Subcutaneous adipose tissue (tissue), 4 donors: ENCODE data around the gene ATOSB. TPM values are rescaled to one million over a fixed set of nuclear protein-coding genes. Genes with fewer than 3 reads are reported as not detected.

Experiments used
- total RNA-seq, 4 donors: library from RNA; depleted of rRNA; stranded (reverse); fragments of >200 nt; gene quantifications; one replicate each; pipeline ENCODE4 v1.1.0, GENCODE V29; 2016
- TF ChIP-seq, protein P1 (sequence below): fragments of 450-650 bp; IDR thresholded peaks from one replicate; pipeline ENCODE4 v1.5.1; 2016; ENCODE audit warnings: low read depth, mild to moderate bottlenecking, control low read depth, antibody characterized with exemption, moderate library complexity

The ATOSB gene
- total RNA-seq, 4 donors from 2014 or later = 7.7 to 23.7 (median 20.4) TPM

DNA sequence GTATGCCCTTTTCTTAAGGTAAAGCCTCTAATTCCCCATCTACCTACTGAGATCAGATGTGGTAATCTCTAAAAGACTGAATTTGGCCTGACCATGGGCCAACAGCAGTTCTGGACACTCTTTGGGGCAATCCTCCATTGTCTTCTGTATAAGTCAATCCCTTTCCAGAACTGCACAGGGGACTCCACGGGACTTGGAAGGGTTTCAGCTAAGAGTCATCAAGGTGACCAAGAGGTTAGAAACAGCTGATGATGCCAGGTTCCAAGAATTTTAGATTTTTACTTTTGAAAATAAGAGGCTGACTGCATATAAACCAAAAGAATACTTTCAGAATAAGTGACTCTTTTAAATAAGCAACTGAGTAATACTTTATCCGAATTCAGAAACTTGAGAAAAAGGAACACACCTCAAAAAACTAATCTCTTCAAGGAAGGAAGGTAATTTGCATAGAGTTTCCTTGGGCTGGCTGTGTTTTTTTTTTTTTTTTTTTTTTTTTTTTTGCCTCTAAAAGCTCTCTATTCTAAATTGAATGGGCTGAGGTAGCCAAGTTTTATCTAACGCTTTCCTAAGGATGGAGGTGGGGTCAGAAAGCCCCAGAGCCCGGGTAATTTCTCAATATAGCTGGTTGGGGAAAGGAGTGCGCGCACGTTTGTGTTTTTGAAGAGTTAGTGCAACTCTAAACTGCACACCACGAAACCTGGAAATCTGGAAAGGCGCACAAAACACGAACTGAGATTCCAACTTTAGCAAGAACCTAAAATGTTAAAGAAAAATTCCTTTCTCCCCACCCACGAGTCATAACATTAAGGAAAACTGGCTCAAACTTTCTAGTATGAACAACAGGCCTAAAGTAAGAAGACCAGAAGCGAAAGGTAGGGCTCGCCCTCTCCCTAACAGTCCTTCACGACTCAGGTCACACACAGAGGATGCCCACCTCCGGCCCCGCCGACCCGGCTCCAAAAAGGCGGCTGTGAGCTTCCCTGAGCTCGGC, 44.5 kb downstream of the ATOSB start:
- TF ChIP-seq, protein P1, sequence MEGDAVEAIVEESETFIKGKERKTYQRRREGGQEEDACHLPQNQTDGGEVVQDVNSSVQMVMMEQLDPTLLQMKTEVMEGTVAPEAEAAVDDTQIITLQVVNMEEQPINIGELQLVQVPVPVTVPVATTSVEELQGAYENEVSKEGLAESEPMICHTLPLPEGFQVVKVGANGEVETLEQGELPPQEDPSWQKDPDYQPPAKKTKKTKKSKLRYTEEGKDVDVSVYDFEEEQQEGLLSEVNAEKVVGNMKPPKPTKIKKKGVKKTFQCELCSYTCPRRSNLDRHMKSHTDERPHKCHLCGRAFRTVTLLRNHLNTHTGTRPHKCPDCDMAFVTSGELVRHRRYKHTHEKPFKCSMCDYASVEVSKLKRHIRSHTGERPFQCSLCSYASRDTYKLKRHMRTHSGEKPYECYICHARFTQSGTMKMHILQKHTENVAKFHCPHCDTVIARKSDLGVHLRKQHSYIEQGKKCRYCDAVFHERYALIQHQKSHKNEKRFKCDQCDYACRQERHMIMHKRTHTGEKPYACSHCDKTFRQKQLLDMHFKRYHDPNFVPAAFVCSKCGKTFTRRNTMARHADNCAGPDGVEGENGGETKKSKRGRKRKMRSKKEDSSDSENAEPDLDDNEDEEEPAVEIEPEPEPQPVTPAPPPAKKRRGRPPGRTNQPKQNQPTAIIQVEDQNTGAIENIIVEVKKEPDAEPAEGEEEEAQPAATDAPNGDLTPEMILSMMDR = no peak

DNA sequence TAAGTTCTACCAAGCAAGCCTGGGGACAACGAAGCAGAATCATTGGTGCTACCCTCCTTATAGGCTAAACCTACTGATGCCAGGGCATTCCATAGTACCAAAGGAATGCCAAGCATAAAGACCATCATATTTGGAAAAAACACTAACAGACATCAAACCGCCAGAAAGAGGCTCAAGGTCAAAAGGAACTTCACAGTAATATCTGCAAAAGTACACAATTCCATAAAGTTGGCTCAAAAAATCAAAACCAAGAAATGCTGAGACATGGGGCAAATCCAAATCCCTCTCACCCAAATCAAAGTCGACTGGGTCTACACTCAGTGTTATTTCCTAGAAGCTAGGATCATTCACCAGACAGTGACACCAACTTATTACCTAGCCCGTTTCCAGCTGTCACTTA, 46.6 kb downstream of the ATOSB start:
- TF ChIP-seq, protein P1 = no peak

DNA sequence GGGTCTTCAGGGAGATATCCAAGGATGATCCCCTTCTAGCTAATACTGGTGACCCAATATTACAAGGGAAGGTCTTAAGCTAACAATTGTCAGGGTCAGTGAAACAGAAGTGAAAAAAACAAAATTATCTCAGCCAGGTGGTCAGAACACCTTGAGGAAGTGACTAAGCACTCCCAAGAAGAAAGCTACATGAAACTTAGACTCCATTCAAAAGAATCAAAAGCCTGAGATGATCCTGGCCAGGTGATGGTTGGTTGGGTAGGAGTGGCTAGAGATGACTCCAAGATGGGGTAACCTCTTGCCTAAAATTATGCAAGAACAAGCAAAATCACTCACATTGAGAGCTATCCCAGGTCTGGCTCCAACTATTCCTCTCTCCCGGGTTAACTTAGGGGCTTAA, 48.6 kb downstream of the ATOSB start:
- TF ChIP-seq, protein P1 = no peak

DNA sequence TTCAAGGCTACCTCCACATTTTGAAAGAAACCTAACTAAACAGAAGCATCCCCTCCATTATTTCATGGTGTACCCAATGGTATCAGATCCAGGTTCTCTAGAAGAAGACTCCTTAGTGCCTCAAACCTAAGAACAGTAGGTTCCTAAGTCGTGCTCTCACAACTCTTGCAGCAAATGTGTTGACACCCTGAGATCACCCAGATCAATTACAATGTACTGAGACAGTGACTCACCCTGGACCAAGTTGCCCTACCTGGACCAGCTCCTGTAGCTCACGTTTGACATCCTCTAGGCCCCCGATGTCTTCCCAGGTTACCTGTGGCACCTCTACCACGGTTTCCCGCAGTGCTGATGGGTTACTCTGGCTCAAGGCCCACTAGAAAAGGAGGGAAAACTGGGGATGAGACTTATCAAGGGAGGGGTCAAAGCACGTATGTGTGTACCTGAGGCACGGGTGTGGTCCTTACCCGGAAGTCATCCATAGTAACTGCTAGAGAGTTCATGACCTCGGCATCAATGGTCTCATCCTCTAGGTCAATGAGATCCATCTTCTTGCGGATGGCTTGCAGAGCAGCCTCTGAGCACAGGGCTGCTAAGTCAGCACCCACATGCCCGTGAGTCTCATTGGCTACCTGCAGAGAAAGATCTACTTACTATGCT, 55.0 kb downstream of the ATOSB start:
- TF ChIP-seq, protein P1 = no peak

DNA sequence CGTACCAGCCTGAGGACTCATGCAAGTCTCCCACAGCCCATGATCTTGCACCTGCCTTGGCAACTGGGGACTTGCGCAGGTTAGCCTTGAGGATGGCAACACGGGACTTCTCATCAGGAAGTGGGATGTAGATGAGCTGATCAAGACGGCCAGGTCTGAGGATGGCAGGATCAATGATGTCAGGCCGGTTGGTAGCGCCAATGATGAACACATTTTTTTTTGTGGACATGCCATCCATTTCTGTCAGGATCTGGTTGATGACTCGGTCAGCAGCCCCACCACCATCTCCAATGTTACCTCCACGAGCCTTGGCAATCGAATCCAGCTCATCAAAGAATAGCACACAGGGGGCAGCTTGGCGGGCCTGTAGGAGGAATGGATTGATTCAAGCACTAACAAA, 56.2 kb downstream of the ATOSB start:
- TF ChIP-seq, protein P1 = no peak

DNA sequence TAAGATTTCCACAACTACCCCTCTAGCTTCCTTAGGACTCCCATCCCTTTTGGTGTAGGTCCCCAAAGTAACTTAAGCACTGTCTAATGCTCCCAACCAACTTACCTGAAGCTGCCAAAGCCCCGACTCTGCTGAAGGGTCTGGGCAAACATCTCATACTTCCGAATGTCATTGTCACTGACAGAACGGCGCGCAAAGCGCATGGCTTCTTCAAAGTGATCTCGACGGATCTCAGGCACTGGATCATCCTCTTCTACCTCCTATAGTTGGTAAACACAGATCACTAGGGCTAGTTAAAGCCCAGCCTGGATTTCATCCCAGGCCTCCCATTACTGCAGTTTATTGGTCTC, 58.4 kb downstream of the ATOSB start:
- TF ChIP-seq, protein P1 = no peak

DNA sequence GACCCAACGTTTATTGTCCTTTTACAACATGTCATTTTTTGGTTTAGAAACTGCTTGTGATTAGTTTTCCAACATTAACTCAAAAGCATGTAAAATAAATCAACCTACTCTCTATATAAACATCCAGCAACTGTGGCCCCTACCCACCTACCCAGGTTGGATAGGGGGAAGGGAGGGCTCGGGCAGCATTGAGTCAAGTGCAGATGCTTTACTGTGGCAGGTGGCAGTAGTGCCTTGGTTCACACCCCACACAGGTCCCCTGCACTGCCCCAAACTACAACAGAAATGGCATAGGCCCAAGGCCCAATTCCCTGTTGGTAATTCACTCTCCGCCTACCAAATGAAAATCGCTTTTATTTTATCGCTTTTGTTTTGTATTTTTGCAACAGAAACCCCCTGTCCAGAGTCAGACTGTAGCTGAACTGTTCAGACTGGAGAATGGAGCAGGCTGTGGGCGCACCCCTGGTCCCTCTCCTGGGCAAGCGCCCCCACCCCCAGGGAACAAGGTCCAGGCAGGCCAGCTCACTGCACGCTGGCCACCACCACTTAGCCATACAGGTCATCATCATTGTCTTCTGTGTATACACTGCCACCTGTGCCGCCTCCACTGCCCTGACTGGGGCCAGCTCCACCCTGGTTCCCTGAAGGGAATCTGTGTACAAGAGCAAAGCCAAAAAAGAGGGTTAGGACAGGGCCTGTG, 58.9 kb downstream of the ATOSB start:
- TF ChIP-seq, protein P1 = no peak
